SJCRH30 (cell line): ENCODE results near the gene MRPL38. TPM values are rescaled to one million over a fixed set of nuclear protein-coding genes. Genes with fewer than 3 reads are reported as not detected.

ENCODE experiments used
- DNase-seq, 2 experiments: peaks; one replicate each; pipeline ENCODE4 v3.0.0-alpha.2; 2015 to 2020
- H3K27ac ChIP-seq: fragments of 250-450 bp; sonication (Bioruptor Pico); 2 replicates; pipeline ENCODE4 v1.5.1; 2020; ENCODE audit warnings: mild to moderate bottlenecking, moderate library complexity
- H3K27me3 ChIP-seq: fragments of 250-450 bp; sonication (Bioruptor Pico); 2 replicates; pipeline ENCODE4 v1.5.1; 2020; ENCODE audit warnings: mild to moderate bottlenecking, moderate library complexity
- H3K36me3 ChIP-seq: fragments of 250-450 bp; sonication (Bioruptor Pico); 2 replicates; pipeline ENCODE4 v1.5.1; 2020; ENCODE audit warnings: mild to moderate bottlenecking, moderate library complexity
- H3K4me1 ChIP-seq: fragments of 250-450 bp; sonication (Bioruptor Pico); 2 replicates; pipeline ENCODE4 v1.5.1; 2020; ENCODE audit warnings: mild to moderate bottlenecking, moderate library complexity
- H3K4me3 ChIP-seq: fragments of 250-450 bp; sonication (Bioruptor Pico); 2 replicates; pipeline ENCODE4 v1.5.1; 2020; ENCODE audit warnings: mild to moderate bottlenecking, moderate library complexity
- H3K9me3 ChIP-seq: fragments of 250-450 bp; sonication (Bioruptor Pico); replicated peaks from 2 replicates; pipeline ENCODE4 v1.5.1; 2020; ENCODE audit warnings: mild to moderate bottlenecking, moderate library complexity
- total RNA-seq: library from RNA; depleted of rRNA; stranded (reverse); fragments of >200 nt; shearing (Covaris generic); gene quantifications from 2 replicates; pipeline ENCODE4 v1.2.3, GENCODE V29; 2014; rRNA removed

MRPL38 gene
- total RNA-seq, 1 experiment from 2014 or later, result 43.6 TPM

DNA sequence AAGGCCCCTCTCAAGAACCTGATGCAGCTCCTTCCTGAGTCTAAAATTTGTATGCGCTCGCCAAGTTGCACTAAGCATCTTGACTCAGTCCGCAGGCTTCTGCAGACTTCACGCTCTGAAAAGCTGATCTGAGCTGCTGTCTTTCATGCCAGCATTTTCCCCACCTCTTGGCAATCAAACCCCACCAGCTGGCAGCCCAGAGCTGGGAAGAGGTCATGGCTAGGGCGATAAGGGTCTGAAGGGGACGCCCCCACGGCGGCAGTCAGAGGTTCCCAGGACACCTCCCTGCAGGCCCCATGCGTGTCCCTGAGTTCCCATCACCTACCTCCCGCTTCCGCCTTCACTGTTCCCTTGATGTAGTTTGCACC is 55.4 kb downstream of the MRPL38 start:
- peaks cover 25% of the 10 kb centered on the region for H3K36me3 ChIP-seq
- DNase-seq, result no peak
- H3K4me3 ChIP-seq, result no peak overlapping the region
- no peaks in the 10 kb centered on the region for H3K9me3 ChIP-seq
- H3K27ac ChIP-seq, result no peak overlapping the region
- H3K4me1 ChIP-seq, result peaks cover 19% of the 10 kb centered on the region; the same call in 1 of the 2 replicates
- no peaks in the 10 kb centered on the region for H3K27me3 ChIP-seq

Other genes with a start within 250 kb of the MRPL38 start
- gene RECQL5, start 237.7 kb downstream of the MRPL38 start, total RNA-seq, result 25.9 and 28.1 TPM in 2 replicates
- gene SAP30BP, start 237.5 kb downstream of the MRPL38 start, total RNA-seq, result 63.4 and 74.0 TPM in 2 replicates
- 4.3 and 8.8 TPM in 2 replicates for gene ITGB4, start 183.4 kb downstream of the MRPL38 start, total RNA-seq
- gene GALK1, start 139.7 kb downstream of the MRPL38 start, total RNA-seq, result 29.0 and 31.5 TPM in 2 replicates
- gene UNK, start 120.1 kb downstream of the MRPL38 start, total RNA-seq, result 40.6 and 51.4 TPM in 2 replicates
- 1.4 and 3.2 TPM in 2 replicates for gene UNC13D, start 60.5 kb downstream of the MRPL38 start, total RNA-seq
- gene WBP2, start 49.5 kb downstream of the MRPL38 start, total RNA-seq, result 36.3 and 38.3 TPM in 2 replicates
- 8.1 and 9.9 TPM in 2 replicates for gene TRIM47, start 26.3 kb downstream of the MRPL38 start, total RNA-seq
- gene TRIM65, start 7.9 kb downstream of the MRPL38 start, total RNA-seq, result 7.4 and 7.9 TPM in 2 replicates
- gene FBF1, start 36.2 kb upstream of the MRPL38 start, total RNA-seq, result 10.3 and 13.5 TPM in 2 replicates
- 34.8 and 36.4 TPM in 2 replicates for gene ACOX1, start 74.3 kb upstream of the MRPL38 start, total RNA-seq
- 11.8 and 17.7 TPM in 2 replicates for gene TEN1, start 74.4 kb upstream of the MRPL38 start, total RNA-seq
- gene CDK3, start 96.0 kb upstream of the MRPL38 start, total RNA-seq, result 2.7 and 3.1 TPM in 2 replicates
- gene EVPL, start 122.4 kb upstream of the MRPL38 start, total RNA-seq, result 0.63 and 1.1 TPM in 2 replicates
- gene SRP68, start 167.6 kb upstream of the MRPL38 start, total RNA-seq, result 58.7 and 60.0 TPM in 2 replicates
- 0.06 TPM in 1 of 2 replicates, not detected in the other for gene GALR2, start 169.9 kb upstream of the MRPL38 start, total RNA-seq
- 0.14 and 0.25 TPM in 2 replicates for gene ZACN, start 174.3 kb upstream of the MRPL38 start, total RNA-seq
- 101 and 106 TPM in 2 replicates for gene EXOC7, start 198.9 kb upstream of the MRPL38 start, total RNA-seq
- gene FOXJ1, start 236.4 kb upstream of the MRPL38 start, total RNA-seq, result 0.10 and 0.23 TPM in 2 replicates